Activated B cell treated with CpG ODN at 0.5 μM for 24 hours (primary cell): ENCODE data around the gene PTPN2. TPM values are rescaled to one million over a fixed set of nuclear protein-coding genes. Genes with fewer than 3 reads are reported as not detected.

Source experiments
- ATAC-seq: fragments of 200-7000 bp; cut with Tn5 transposase; one replicate; pipeline ENCODE4 v1.10.0; 2021; ENCODE audit warnings: low read depth, mild to moderate bottlenecking, moderate library complexity
- CTCF ChIA-PET: fragments of 350-600 bp; sonication (Branson Sonifier 250); formaldehyde crosslinking; loops from one replicate; lab custom pipeline; 2021; ENCODE audit warnings: antibody characterized with exemption; lab: Charles Lee
- POLR2A ChIA-PET: fragments of 350-600 bp; sonication (Branson Sonifier 250); formaldehyde crosslinking; loops from one replicate; lab custom pipeline; 2021; ENCODE audit warnings: antibody characterized with exemption; lab: Charles Lee
- DNase-seq: peaks from one replicate; pipeline ENCODE4 v3.0.0; 2022
- H3K27ac Mint-ChIP-seq: one replicate; pipeline ENCODE4 v1.8.0; 2020; ENCODE audit warnings: mixed read lengths
- H3K27me3 Mint-ChIP-seq: one replicate; pipeline ENCODE4 v1.8.0; 2021; ENCODE audit warnings: mixed read lengths
- H3K36me3 Mint-ChIP-seq: one replicate; pipeline ENCODE4 v1.8.0; 2021; ENCODE audit warnings: low read depth, mixed read lengths
- H3K4me1 Mint-ChIP-seq: one replicate; pipeline ENCODE4 v1.8.0; 2021; ENCODE audit warnings: mixed read lengths
- H3K4me3 Mint-ChIP-seq: one replicate; pipeline ENCODE4 v1.8.0; 2020; ENCODE audit warnings: mild to moderate bottlenecking, mixed read lengths
- H3K9me3 Mint-ChIP-seq: one replicate; pipeline ENCODE4 v1.8.0; 2020; ENCODE audit warnings: mixed read lengths
- CTCF ChIP-seq: fragments of 200-600 bp; IDR thresholded peaks from one replicate; pipeline ENCODE4 v1.8.0; 2022; ENCODE audit warnings: antibody characterized with exemption, mild to moderate bottlenecking
- intact Hi-C: fragments of 100-400 bp; cut with micrococcal nuclease; formaldehyde crosslinking; loops from one replicate; pipeline ENCODE4 v1.15.1; 2024
- total RNA-seq: library from RNA; stranded (reverse); gene quantifications from 2 replicates; pipeline ENCODE4 v1.2.3, GENCODE V29; 2022

PTPN2 gene
- total RNA-seq, 1 donor from 2014 or later: 76.5 TPM

GRCh38 chr18:12749121-12749520 is 134.9 kb downstream of the PTPN2 start:
- peaks cover 21% of the 10 kb centered on the region for H3K27me3 Mint-ChIP-seq
- POLR2A ChIA-PET: no interaction called here
- intact Hi-C loops: no loop called here
- ATAC-seq (no peak), DNase-seq (no peak)
- H3K36me3 Mint-ChIP-seq: no peaks in the 10 kb centered on the region
- TF ChIP-seq CTCF: no peak
- no peak overlapping the region for H3K4me3 Mint-ChIP-seq
- peaks cover 17% of the 10 kb centered on the region for H3K4me1 Mint-ChIP-seq
- CTCF ChIA-PET: interaction anchor here (1.8 kb wide), 1 partner anchor 185 kb away, joined by 6 read pairs; no protein-coding TSS in a partner anchor
- H3K27ac Mint-ChIP-seq: no peak overlapping the region
- H3K9me3 Mint-ChIP-seq: no peaks in the 10 kb centered on the region

DNA sequence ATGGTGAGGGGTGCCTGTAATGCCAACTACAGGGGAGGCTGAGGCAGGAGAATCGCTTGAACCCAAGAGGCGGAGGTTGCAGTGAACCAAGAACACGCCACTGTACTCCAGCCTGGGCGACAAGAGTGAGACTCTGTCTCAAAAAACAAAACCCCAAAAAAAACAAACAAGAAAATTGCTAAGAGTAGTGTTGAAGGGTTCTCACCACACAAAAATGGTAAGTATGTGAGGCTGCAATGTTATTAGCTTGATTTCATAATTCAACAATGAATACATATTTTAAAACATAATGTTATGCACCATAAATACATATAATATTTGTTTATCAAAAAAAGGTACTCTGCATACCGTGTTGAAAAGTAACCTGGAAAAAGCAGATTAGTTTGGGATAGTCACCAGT is 135.4 kb downstream of the PTPN2 start:
- Mint-ChIP-seq H3K4me1 (peaks cover 17% of the 10 kb centered on the region), H3K27me3 (peaks cover 22% of the 10 kb centered on the region), H3K36me3 (no peaks in the 10 kb centered on the region), H3K9me3 (no peaks in the 10 kb centered on the region), H3K4me3 (no peak overlapping the region), H3K27ac (no peak overlapping the region)
- ChIA-PET CTCF (no interaction called here), POLR2A (interaction anchor here (0.5 kb wide), 1 partner anchor 135 kb away, joined by 3 read pairs; no protein-coding TSS in a partner anchor)
- TF ChIP-seq CTCF: no peak
- ATAC-seq (no peak), DNase-seq (no peak)
- intact Hi-C loops: no loop called here

GRCh38 chr18:12747530-12748315 is 136.3 kb downstream of the PTPN2 start:
- Mint-ChIP-seq H3K4me1 (peaks cover 17% of the 10 kb centered on the region), H3K9me3 (no peaks in the 10 kb centered on the region), H3K27me3 (peaks cover 22% of the 10 kb centered on the region), H3K27ac (no peak overlapping the region), H3K4me3 (no peak overlapping the region), H3K36me3 (no peaks in the 10 kb centered on the region)
- no peak for TF ChIP-seq CTCF
- ATAC-seq (no peak), DNase-seq (no peak)
- intact Hi-C loops: no loop called here
- CTCF ChIA-PET: no interaction called here
- POLR2A ChIA-PET: interaction anchor here (0.5 kb wide), 1 partner anchor 115 kb away, joined by 3 read pairs; no protein-coding TSS in a partner anchor

DNA sequence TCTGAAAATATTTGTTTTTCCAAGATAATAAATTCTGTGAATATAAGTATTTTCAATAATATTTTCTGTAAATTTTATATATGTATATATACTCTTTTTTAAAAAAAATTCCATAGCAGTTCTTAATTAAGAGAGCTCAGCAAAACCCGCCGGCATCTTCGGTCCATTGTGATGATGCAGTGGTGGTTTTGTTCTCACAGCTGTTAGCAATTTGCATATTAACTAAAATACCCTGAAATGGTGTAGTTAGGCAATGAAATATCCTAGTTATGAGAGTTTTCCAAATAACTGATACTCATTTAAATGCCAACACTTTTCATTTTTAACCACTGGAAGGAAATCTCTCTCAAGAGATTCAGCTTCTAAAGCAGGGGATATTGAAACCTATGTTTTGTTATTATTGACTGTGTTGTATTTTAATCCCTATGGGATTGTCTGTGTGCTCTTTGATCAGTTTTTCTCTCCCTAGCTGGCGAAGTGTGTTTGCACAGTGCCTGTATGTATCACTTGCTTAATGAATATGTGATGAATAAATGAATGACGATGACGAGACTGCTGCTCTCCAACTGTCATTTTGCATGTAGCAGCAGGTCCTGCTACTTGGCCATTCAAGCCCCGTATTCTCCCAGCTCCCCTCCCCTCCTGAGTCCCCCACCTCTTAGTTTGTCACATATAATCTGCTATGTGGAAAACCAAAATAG is 138.8 kb downstream of the PTPN2 start:
- no peak for ATAC-seq
- H3K4me1 Mint-ChIP-seq: peaks cover 11% of the 10 kb centered on the region
- H3K27ac Mint-ChIP-seq: no peak overlapping the region
- peaks cover 15% of the 10 kb centered on the region for H3K27me3 Mint-ChIP-seq
- no peak for TF ChIP-seq CTCF
- no peak for DNase-seq
- intact Hi-C loops: no loop called here
- no peaks in the 10 kb centered on the region for H3K9me3 Mint-ChIP-seq
- ChIA-PET CTCF (interaction anchor here (0.8 to 5.3 kb wide), 8 partner anchors 18 to 414 kb away, joined by 3 to 47 read pairs (median 8); no protein-coding TSS in a partner anchor), POLR2A (no interaction called here)
- H3K36me3 Mint-ChIP-seq: no peaks in the 10 kb centered on the region
- no peak overlapping the region for H3K4me3 Mint-ChIP-seq

DNA sequence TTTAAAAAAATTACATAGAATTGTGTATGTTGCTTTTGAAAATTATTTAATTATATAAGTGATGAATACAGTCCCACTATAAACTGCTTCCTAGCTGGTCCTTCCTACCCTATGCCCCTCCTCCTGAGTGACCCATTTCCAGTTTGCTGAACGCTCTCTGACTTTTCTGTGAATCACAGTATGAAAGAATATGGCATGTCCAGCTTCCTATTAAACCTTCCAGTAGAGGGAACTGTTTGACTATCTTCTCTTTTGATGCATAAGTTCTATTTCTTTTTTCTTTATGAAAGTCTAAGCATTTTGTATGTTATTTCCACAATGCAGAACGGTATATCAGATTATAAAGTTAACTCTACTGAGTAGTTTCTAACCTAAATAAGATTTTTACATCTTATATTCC is 139.9 kb downstream of the PTPN2 start:
- no peaks in the 10 kb centered on the region for H3K4me1 Mint-ChIP-seq
- no peak overlapping the region for H3K27ac Mint-ChIP-seq
- ATAC-seq: peak; percentile 47

More for the DNA sequence above, 139.9 kb downstream of the PTPN2 start:
- H3K36me3 Mint-ChIP-seq: no peaks in the 10 kb centered on the region
- ChIA-PET POLR2A (no interaction called here), CTCF (interaction anchor here (1.4 to 5.3 kb wide), 7 partner anchors 20 to 415 kb away, joined by 5 to 47 read pairs (median 9); no protein-coding TSS in a partner anchor)
- peaks cover 7% of the 10 kb centered on the region for H3K27me3 Mint-ChIP-seq
- no peak for DNase-seq
- no peaks in the 10 kb centered on the region for H3K9me3 Mint-ChIP-seq
- intact Hi-C loops: loop anchor here (1.0 to 5.0 kb wide), 4 partner anchors 17 to 413 kb away; no protein-coding TSS in a partner anchor
- TF ChIP-seq CTCF: no peak
- H3K4me3 Mint-ChIP-seq: no peak overlapping the region
